HG03060 (cell line): ENCODE measurements around the gene RNF141.
A peak's percentile ranks its signal among the peaks of the same experiment; 100 is the strongest.

Source experiments
- ATAC-seq: cut with Tn5 transposase; IDR thresholded peaks from one replicate; pipeline ENCODE4 v1.9.1; 2021; ENCODE audit warnings: low read depth, moderate number of reproducible peaks; ENCODE audit not compliant: unreplicated experiment

RNF141 gene

DNA sequence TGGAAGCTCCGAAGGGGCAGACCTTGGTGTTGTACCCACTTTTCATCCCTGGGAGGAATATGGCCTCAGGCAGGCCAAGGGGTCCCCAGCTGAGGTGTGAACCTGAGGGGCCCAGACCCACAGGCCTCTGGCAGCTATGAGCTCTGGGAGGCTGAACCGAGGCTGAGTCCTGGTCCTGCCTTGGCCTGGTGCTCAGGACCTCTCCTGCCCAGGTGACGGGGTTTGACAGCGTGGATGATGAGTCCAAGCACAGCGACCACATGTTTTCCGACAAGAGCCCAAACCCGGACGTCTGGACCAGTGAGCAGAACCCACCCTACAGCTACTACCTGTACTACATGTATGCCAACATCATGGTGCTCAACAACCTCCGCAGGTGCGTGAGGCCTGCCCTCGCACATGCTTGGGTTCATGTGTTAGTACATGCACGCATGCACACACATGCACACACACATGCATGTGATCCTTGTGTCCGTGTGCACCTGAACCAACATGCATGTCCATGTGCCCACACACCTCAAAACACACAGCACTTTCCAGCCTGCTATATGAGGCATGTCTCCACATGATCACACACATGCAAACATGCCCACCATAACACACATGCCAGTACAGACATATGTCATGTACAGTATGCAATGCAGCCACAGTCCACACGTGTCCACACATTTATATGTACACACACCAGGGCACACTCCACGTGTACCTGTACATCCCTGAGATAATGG lies 40.9 kb downstream of the RNF141 start:
- no peak for ATAC-seq

DNA sequence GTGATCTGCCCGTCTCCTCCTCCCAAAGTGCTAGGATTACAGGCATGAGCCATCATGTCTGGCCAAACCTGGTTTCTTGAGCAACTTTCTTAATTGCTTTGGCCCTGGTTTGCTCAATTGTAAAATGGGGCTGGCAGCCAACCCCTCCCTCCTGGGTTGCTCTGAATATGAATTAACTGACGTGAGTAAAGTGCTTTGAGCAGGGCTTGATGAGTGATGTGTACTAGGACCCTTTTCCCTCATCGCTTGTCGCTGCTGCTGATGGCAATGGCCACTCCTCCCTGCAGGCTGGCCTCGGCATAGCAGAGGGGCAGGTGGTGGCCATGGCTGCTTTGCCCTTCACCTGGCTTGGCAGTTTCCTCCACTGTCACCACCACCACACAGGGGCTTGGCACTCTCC lies 41.5 kb downstream of the RNF141 start:
- ATAC-seq, result no peak

GRCh38 chr11:10498426-10499250 lies 42.3 kb downstream of the RNF141 start:
- ATAC-seq, result no peak

DNA sequence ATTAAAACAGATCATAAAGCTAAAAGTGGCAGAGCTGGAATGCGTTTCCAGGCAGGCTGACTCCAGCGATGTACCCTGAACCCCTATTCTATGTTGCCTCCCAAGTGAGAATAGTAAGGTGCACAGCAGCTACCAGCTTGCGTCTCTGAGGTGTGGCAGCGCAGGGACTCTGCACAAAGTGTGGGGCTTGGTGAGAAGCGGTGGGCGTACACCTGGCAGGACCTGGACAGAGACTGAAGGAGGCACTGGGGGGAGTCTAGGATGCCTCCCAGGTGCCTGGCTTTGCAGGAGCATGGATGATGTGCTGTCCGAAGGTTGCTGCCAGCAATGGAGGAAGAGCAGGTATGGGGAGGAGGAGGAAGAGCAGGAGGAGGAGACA lies 43.0 kb downstream of the RNF141 start:
- ATAC-seq, result no peak

DNA sequence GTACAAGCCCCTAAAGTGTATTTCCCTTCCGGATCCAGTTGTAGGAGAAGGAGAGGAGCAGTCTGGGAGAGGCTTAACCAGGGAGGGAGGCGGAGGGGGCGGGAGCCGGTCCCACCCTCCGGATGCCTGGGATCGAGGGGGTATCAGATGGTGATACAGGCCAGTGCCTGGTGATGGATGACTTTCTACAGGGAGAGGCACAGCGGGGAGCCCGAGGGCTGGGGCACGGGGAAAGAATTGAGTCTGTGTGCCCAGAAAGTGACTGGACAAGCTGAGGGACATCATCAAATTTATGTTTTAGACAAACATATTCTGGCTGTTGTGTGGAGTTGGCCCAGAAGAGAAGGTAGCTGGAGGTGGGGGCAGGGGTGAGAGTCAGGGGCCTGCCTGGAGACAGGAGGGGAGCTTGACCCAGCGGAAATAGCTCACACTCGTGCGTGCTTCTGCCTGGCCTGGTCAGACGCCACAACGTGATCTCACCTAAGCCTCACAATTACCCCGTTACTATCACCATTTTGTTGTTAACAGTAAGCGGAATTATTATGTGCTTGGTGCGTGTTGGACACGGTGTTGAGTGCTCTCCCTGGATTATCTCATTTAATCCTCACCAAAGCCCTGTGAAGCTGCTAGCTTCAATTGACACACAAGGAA lies 43.5 kb downstream of the RNF141 start:
- no peak for ATAC-seq

GRCh38 chr11:10496296-10496936 lies 44.6 kb downstream of the RNF141 start:
- ATAC-seq, result no peak

DNA sequence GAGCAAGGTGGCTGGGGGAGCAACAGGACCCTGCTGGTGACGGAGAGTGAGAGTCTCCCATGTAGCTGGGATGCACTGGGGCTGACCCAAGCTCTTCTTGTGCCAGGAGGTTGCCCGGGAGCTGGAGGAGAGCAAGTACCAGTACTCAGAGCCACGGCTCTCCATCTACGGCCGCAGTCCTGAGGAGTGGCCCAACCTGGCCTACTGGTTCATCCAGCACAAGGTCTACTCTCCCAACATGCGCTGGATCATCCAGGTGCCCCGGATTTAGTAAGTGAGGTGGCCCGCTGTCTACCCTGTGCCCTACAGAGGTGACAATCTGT lies 45.6 kb downstream of the RNF141 start:
- no peak for ATAC-seq

- no peak for ATAC-seq
These were observed 46.1 kb downstream of the RNF141 start for GRCh38 chr11:10494636-10495463.

- ATAC-seq, result no peak
These were observed 47.8 kb downstream of the RNF141 start for GRCh38 chr11:10493041-10493663.

- no peak for ATAC-seq
These were observed 48.9 kb downstream of the RNF141 start for GRCh38 chr11:10492084-10492483.

GRCh38 chr11:10490398-10491241 lies 50.4 kb downstream of the RNF141 start:
- ATAC-seq, result no peak

DNA sequence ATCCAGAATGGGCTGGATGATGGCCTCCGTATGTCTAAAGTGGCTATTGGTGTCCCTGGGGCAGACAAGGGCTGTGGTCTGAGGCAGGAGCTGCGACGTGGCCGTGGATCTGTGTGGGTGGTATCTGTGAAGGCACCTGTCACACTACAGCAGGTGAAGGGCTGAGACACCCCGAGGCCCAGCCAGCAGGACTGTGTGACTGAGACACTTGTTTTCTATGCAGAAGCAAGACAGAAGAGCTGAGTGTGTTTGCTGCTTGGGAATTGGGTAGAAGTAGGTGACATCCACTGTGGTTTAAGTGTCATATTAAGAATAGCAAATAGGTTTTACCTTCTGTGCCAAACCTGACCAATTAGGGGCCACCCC lies 51.0 kb downstream of the RNF141 start:
- ATAC-seq, result no peak

DNA sequence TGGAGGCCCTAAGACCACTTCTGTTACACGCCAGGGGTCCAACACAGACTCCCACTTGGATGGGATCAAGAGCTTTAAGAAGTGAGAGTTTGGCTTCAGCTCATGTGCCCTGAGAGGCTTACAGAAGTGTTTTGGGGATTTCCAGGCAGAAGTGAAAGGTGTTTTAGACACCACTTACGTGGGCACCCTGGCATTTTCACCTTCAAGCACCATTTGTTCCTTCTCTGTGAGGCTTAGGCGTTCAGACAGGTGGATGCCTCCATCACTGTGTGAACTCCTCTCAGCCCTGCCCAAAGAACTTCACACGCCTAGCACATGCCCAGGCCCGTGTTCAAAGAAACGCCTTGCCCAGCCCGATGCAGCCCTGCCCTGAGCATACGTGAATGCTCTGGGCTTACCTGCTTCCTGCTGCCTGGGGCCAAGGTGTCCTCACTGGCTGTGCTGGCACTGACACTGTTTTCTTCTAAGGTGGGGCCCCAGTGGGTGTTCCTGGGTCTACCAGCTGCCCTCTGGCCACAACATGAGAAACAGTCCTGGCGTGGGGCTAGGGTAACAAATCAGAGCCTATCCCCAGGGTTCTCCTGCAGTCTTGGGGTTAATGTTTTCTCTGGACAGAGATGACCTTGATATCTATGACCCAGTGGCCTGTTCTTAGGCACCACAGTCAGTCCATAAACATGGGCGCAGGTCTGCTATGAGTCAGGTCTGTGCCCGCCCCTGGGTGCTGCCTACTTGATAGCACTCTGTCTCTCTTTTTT lies 51.9 kb downstream of the RNF141 start:
- peak; percentile 56 for ATAC-seq

- peak; percentile 7 for ATAC-seq
These were observed 52.7 kb downstream of the RNF141 start for GRCh38 chr11:10488121-10488933.

DNA sequence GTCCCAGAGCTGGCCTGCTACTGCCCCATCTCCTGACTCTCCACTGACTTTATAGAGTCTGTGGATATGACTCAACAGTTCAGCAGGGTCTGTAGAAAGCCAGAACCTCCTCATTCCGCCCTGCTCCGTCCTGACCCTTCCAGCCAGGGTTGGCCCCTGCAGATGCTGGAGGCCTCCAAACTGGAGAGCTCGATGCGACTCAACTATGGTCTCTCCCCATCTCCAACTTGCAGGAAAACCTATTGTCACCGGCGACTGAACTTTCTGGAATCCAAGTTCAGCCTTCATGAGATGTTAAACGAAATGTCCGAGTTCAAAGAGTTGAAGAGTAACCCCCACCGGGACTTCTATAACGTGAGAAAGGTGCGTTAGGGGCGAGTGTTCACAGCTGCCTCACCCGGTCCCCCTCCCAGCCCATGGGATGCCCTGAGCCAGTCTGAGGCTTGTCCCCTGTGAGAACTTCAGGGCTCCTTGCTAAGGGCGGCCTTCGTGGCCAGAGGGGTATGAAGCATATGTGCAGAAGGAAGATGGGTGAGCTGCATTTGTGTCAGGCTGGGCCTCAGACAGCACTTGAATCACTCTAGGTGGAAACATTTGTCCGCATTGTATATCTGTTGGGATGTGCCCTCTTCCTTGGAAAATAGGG lies 53.9 kb downstream of the RNF141 start:
- ATAC-seq, result no peak

DNA sequence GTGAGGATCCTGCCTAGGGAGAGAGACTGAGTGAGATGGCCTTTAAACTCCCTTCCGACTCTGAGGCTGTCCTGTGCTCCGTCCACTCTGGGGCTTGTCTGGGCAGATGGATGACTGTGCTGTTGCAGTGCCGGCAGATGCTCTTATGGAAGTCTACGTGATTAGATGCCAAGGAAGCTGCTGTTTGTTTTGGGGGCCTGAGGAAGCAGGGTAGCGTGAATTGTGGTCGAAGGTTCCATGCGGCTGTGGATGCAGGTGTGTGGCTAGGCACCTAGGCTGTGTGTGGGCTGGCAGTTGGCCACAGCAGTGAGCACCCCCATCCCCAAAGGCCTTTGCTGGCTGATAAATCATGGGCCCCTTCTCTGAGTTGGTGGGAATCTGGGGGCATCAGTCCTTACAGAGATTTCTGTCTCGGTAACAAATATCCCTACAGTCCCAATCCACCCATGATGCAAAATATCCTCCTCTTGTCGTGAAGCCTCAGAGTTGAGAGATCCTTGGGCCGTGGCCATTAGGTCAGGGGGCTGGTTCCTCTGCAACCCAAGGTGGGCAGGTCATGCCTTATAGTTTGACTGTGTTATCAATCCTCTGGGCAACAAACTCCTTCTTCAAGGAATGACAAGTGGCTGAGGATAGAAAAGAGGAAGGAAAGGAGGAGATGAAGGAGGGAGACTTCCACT lies 54.7 kb downstream of the RNF141 start:
- no peak for ATAC-seq
